Measurements from ENCODE around the gene RAB13.

RAB13 gene

GRCh38 chr1:153977250-153978240 lies 8.6 kb downstream of the RAB13 start, which contains the start of gene JTB:
Gene JTB, minus strand, starts transcription at chr1:153977674. Its CDS starts 422 bp downstream, at chr1:153977252.
- DNase-seq (ENCODE audit: low read depth) = peak; percentile 79

DNA sequence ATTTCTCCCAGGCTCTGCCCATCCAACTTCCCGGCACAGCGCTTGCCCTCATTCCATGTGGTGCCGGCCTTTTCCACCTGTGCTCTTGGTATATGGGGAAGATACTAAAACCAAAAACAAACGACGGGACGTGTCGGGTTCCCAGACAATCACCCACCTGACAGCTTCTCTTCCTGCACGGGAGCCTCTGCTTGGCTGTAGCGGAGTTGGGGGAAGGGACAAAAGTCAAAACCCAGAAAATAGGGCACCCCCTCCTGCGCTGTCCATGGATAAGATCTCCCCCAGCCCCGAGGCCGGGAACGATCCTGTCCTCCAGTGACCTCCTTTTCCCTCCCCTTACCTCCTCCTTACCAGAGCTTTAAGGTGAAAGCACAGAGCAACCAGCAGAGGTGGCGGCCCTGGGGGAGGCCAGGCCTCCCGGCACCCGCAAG lies 9.3 kb downstream of the RAB13 start:
- DNase-seq (ENCODE audit: low read depth) = no peak

DNA sequence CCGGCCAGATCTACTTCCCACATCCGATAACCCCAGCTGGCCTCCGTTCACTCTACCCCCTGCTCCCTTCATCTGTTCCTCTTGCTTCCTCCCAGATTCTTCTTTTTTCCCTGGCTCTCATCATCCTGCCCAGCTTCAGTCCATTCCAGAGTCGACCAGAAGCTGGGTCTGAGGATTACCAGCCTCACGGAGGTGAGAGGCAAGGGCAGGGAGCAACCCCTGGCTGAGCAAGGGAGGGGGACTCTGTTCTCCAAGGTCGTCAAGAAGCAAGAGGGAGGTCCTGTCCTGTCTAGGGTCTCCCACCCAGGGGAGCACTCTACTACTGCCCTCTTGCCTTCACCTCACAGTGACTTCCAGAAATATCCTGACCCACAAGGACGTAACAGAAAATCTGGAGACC lies 12.6 kb downstream of the RAB13 start:
- DNase-seq (ENCODE audit: low read depth) = no peak

DNA sequence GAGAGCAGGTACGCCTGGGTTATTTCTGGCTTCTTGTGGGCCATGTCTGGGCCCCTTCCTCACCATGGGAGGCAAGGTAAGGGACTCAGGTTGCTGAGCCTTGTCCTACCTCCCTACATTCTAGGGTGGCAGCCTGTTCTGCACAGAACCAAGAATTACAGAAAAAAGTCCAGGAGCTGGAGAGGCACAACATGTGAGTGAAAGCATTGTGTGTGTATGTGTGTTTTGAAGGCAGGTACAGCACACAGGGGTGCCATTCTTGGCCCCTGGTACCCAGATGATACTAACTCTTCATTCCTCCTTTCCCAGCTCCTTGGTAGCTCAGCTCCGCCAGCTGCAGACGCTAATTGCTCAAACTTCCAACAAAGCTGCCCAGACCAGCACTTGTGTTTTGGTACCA lies 13.1 kb downstream of the RAB13 start:
- no peak for DNase-seq (ENCODE audit: low read depth)

- no peak for DNase-seq (ENCODE audit: low read depth)
Observed at GRCh38 chr1:153970346-153970745, 15.8 kb downstream of the RAB13 start.

DNA sequence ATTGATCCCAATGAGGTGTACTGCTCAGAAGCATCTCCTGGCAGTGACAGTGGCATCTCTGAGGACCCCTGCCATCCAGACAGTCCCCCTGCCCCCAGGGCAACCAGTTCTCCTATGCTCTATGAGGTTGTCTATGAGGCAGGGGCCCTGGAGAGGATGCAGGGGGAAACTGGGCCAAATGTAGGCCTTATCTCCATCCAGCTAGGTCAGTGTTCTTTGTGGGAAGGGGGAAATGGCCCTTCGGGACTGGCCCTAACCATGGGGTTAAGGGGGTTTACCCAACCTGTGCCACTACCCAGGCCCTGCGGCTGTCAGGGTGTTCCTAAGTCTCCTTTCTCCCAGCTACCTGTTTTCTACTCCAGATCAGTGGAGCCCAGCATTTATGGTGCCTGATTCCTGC lies 17.2 kb downstream of the RAB13 start:
- no peak for DNase-seq (ENCODE audit: low read depth)

GRCh38 chr1:153968408-153968807 lies 17.7 kb downstream of the RAB13 start:
- no peak for DNase-seq (ENCODE audit: low read depth)

GRCh38 chr1:153968000-153968363 lies 18.2 kb downstream of the RAB13 start:
- no peak for DNase-seq (ENCODE audit: low read depth)

- peak; percentile 80 for DNase-seq (ENCODE audit: low read depth)
Observed at GRCh38 chr1:153967107-153967999, 18.8 kb downstream of the RAB13 start, which contains the start of gene CREB3L4. Gene CREB3L4, plus strand, starts transcription at chr1:153967902. Its CDS starts 624 bp downstream, at chr1:153968526.

- no peak for DNase-seq (ENCODE audit: low read depth)
Observed at GRCh38 chr1:153963850-153964331, 22.2 kb downstream of the RAB13 start.

DNA sequence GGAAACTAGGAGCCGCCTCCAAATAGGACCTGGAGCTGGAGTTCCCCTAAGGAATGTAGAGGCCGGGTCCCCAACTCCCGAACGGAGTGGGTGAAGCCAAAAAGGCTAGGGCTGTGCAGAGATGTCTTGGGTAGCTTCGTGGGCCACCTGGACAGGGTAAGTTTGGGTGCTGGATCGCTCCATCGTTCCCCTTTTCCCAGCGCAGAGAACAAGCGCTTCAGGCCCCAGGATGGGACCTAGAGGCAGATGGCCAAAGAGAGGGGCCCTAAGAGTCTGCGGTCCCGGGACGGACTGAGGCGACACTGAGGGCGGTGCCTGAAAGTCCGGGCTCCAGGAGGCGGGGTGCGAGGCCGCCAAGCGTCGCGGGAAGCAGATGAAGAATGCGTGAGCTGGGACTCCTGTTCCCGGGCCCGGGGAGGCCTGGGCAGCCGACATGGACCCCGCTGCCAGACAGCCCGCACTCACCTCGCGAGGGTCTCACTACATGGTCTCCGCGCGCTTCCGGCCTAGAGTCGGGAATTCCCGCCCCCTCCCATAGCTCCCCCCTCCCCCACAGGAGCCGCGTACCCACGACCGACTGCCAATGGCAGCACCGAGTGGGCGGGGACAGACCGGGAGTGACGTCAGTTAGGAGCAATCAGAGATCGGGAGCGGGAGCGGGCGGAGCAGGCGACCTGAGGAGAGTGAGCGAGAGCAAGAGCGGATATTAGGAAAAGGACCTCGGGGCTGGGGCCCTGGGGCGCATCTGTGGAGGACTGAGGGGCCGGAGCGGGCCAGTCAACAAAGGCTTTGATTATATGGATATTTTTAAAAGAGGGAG lies 22.9 kb downstream of the RAB13 start, which contains the start of gene SLC39A1:
TSS of gene SLC39A1 (minus strand) at position 508 of the 820 bp plus-strand sequence. CDS start 822 bp downstream, outside the sequence.
- peak; percentile 95 for DNase-seq (ENCODE audit: low read depth)

- DNase-seq (ENCODE audit: low read depth) = no peak
Observed at GRCh38 chr1:153962088-153963029, 23.8 kb downstream of the RAB13 start.

DNA sequence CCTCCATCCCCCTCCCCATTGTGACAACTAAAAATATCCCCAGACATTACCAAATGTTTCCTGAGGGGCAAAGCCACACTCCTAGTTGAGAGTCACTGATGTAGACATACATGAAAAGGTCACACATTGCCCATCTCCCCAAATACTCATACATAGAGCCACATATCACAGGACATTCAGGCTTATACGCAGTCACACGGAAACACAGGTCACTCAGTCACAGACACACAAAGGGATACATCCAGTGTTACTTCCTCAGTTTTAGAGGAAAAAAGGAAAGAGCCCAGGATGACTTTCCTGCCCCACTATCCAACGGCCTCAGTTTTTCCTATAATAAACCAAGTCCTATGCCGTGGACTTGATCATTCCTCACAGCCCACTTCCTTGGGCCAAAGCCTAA lies 24.7 kb downstream of the RAB13 start:
- no peak for DNase-seq (ENCODE audit: low read depth)

DNA sequence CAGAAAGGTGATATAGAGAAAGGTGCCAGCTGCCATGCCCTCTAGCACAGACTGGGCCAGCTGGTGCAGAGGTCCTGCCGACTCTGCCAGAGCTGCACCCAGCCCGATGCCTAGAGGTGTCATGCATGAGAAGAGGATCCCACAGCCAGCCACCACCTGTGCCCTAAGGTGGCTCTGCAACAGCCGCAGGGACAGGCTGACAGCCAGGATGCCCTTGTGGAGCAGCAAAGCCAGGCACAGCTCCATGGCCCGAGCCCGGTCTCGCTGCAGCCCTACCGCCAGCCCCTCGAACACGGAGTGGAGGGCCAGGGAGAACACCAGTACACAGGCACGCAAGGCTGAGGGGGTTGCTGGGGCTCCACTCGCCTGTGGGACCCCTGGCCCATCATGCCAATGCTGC lies 25.9 kb downstream of the RAB13 start:
- no peak for DNase-seq (ENCODE audit: low read depth)

GRCh38 chr1:153959454-153959853 lies 26.7 kb downstream of the RAB13 start:
- DNase-seq (ENCODE audit: low read depth) = no peak

- no peak for DNase-seq (ENCODE audit: low read depth)
Observed at GRCh38 chr1:153958961-153959260, 27.2 kb downstream of the RAB13 start.

- DNase-seq (ENCODE audit: low read depth) = peak; percentile 97
Observed at GRCh38 chr1:153958111-153958960, 27.8 kb downstream of the RAB13 start, which contains the start of gene CRTC2. Gene CRTC2, minus strand, starts transcription at chr1:153958612. Its CDS starts 115 bp downstream, at chr1:153958497.

DNA sequence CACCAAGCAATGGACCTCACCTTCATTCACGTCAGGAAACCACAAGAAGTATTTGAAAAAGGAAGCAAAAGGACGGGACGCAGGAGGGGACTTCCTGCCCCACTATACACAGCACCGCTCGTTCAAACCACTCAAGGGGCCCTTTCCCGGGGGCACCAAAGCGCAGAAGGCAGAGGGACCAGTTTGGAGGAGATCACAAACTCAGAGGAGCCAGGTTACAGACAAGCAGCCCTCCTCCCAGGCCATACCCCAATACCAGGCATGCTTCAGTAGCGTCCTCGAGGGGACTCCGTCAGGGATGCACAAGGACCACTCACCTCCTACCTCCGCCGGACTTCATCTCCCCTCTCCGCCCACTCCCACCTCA lies 28.4 kb downstream of the RAB13 start:
- DNase-seq (ENCODE audit: low read depth) = peak; percentile 28

DNA sequence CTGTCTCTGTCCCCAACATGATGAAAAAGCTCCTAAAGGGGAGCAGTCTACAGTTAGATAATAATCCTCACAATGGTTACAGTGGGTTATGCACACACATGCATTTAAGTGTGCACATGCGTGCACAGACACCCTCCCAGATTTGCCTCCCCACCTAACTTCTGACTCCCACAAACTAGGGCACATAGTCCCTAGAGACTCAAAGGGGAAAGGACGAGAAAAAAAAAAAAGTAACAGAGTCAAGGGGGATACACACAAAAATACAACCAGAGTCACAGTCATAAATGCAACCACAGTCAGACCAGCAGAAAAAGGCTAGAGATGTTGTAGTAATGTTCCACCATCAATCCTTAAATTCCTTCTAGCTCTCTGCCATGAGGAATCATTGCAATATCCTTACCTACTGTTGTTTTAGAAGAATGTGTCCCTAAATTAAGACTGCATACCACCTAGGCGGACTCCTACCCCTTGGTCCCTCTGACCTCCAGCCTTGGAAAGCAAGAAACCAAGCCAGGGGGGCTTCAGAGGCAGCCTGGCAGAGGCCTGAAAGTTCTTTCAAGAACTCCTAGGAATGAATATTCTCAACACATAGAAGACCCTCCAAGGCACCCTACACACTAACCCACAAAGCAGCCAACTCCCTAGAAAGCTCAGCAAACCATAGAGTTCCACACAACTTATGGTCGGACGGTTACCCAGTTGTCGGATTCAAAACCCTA lies 29.0 kb downstream of the RAB13 start:
- no peak for DNase-seq (ENCODE audit: low read depth)
